ENCODE measurements around the gene PALB2. TPM values are rescaled to one million over a fixed set of nuclear protein-coding genes. Genes with fewer than 3 reads are reported as not detected.
"Not testable (repeated sequence)": the region's sequence is repeated elsewhere in the genome, so short reads cannot be mapped to it uniquely, and the experiment has no call there.

Gene PALB2
- total and polyA plus RNA-seq, 10 donors: 9.3 to 22.0 (median 13.0) TPM

GRCh38 chr16:23594186-23594585 lies 46.9 kb downstream of the PALB2 start:
- intact Hi-C loops (cut with DNase I; ENCODE audit: low total_unique reads): loop anchor here (5.0 to 10.0 kb wide), 2 partner anchors 37 to 89 kb away; partner anchors contain the start of genes EARS2 and UBFD1
- TF ChIP-seq POLR2AphosphoS5 (IDR thresholded peaks at IDR 0.05) (no peak), POLR2A (IDR thresholded peaks at IDR 0.05) (no peak), CTCF (IDR thresholded peaks at IDR 0.05 in 8 of 11, conservative IDR thresholded peaks at IDR 0.05 in 3 of 11) (no peak)

GRCh38 chr16:23590181-23590580 lies 50.9 kb downstream of the PALB2 start:
- Histone ChIP-seq H3K9me3 (no peaks in the 10 kb centered on the region), H3K36me3 (peaks cover 2 to 96% (median 76%) of the 10 kb centered on the region in 6 donors), H3K27me3 (replicated peaks in 1 of 7) (no peaks in the 10 kb centered on the region), H3K4me3 (no peak overlapping the region), H3K27ac (no peak overlapping the region), H3K4me1 (peaks cover 9 to 41% (median 20%) of the 10 kb centered on the region in 6 donors)
- no peak for DNase-seq
- TF ChIP-seq POLR2AphosphoS5 (IDR thresholded peaks at IDR 0.05): no peak
- TF ChIP-seq POLR2A (IDR thresholded peaks at IDR 0.05): no peak
- no peak for TF ChIP-seq CTCF (IDR thresholded peaks at IDR 0.05 in 8 of 11, conservative IDR thresholded peaks at IDR 0.05 in 3 of 11)
- 89 to 97% (median 95%) methylated on average over 3 of the region's 3 CpGs for WGBS, 5 donors
- intact Hi-C loops (cut with DNase I; ENCODE audit: low total_unique reads): loop anchor here (5.0 to 10.0 kb wide), 2 partner anchors 33 to 85 kb away; partner anchors contain the start of genes EARS2 and UBFD1

More at GRCh38 chr16:23594186-23594585, 46.9 kb downstream of the PALB2 start:
- peaks cover 15 to 62% (median 37%) of the 10 kb centered on the region in 6 donors for H3K4me1 ChIP-seq
- DNase-seq: no peak
- H3K36me3 ChIP-seq: peaks cover 0 to 56% (median 38%) of the 10 kb centered on the region in 6 donors
- no peak overlapping the region for H3K27ac ChIP-seq
- peak overlapping the region in 1 of 8 donors; percentile 90 for H3K4me3 ChIP-seq
- no peaks in the 10 kb centered on the region for H3K27me3 ChIP-seq (replicated peaks in 1 of 7)
- WGBS, 5 donors: 94 to 98% (median 95%) methylated on average over 12 of the region's 12 CpGs
- no peaks in the 10 kb centered on the region for H3K9me3 ChIP-seq

GRCh38 chr16:23587726-23588125 lies 53.4 kb downstream of the PALB2 start:
- Histone ChIP-seq H3K9me3 (no peaks in the 10 kb centered on the region), H3K4me1 (peaks cover 0 to 17% (median 1%) of the 10 kb centered on the region in 6 donors), H3K27me3 (replicated peaks in 1 of 7) (no peaks in the 10 kb centered on the region), H3K4me3 (no peak overlapping the region), H3K27ac (no peak overlapping the region), H3K36me3 (peaks cover 2 to 100% (median 84%) of the 10 kb centered on the region in 6 donors)
- 74 to 96% (median 91%) methylated on average over 5 of the region's 5 CpGs for WGBS, 5 donors
- TF ChIP-seq CTCF (IDR thresholded peaks at IDR 0.05 in 8 of 11, conservative IDR thresholded peaks at IDR 0.05 in 3 of 11) (no peak), POLR2A (IDR thresholded peaks at IDR 0.05) (no peak), POLR2AphosphoS5 (IDR thresholded peaks at IDR 0.05) (no peak)
- no peak for DNase-seq
- intact Hi-C loops (cut with DNase I; ENCODE audit: low total_unique reads): no loop called here

GRCh38 chr16:23584186-23585076 lies 56.7 kb downstream of the PALB2 start:
- peaks cover 2 to 100% (median 80%) of the 10 kb centered on the region in 6 donors for H3K36me3 ChIP-seq
- intact Hi-C loops (cut with DNase I; ENCODE audit: low total_unique reads): no loop called here
- TF ChIP-seq POLR2AphosphoS5 (IDR thresholded peaks at IDR 0.05) (no peak), CTCF (IDR thresholded peaks at IDR 0.05 in 8 of 11, conservative IDR thresholded peaks at IDR 0.05 in 3 of 11) (no peak), POLR2A (IDR thresholded peaks at IDR 0.05) (no peak)

GRCh38 chr16:23583271-23583670 lies 57.8 kb downstream of the PALB2 start:
- intact Hi-C loops (cut with DNase I; ENCODE audit: low total_unique reads); H3K27ac ChIP-seq; H3K4me1 ChIP-seq; H3K27me3 ChIP-seq (replicated peaks in 1 of 7); H3K4me3 ChIP-seq; H3K9me3 ChIP-seq; DNase-seq: not testable (repeated sequence)
- peaks cover 0 to 100% (median 77%) of the 10 kb centered on the region in 6 donors for H3K36me3 ChIP-seq
- 91 to 99% (median 94%) methylated on average over 14 to 30 of the region's 30 CpGs for WGBS, 5 donors

More at GRCh38 chr16:23584186-23585076, 56.7 kb downstream of the PALB2 start:
- Histone ChIP-seq H3K27me3 (replicated peaks in 1 of 7) (no peaks in the 10 kb centered on the region), H3K4me3 (no peak overlapping the region), H3K4me1 (no peaks in the 10 kb centered on the region), H3K9me3 (no peaks in the 10 kb centered on the region), H3K27ac (no peak overlapping the region)
- WGBS, 5 donors: 89 to 98% (median 92%) methylated on average over 13 to 14 of the region's 14 CpGs
- no peak for DNase-seq
